ENCODE results near the gene ZC3H7B.
"Not testable (repeated sequence)": the region's sequence is repeated elsewhere in the genome, so short reads cannot be mapped to it uniquely, and the experiment has no call there.

The ZC3H7B gene

DNA sequence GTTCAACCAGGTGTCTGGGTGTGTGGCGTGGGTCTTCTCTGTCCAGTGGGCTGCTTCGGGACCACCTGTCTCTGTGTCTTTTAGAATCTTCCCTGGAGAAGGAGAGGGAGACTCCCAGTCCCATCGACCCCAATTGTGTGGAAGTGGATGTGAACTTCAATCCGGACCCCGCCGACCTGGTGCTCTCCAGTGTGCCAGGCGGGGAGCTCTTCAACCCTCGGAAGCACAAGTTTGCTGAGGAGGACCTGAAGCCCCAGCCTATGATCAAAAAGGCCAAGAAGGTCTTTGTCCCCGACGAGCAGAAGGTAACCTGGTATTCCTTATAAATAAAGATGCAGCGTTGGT lies 92.7 kb downstream of the ZC3H7B start:
- DNase-seq: no peak

DNA sequence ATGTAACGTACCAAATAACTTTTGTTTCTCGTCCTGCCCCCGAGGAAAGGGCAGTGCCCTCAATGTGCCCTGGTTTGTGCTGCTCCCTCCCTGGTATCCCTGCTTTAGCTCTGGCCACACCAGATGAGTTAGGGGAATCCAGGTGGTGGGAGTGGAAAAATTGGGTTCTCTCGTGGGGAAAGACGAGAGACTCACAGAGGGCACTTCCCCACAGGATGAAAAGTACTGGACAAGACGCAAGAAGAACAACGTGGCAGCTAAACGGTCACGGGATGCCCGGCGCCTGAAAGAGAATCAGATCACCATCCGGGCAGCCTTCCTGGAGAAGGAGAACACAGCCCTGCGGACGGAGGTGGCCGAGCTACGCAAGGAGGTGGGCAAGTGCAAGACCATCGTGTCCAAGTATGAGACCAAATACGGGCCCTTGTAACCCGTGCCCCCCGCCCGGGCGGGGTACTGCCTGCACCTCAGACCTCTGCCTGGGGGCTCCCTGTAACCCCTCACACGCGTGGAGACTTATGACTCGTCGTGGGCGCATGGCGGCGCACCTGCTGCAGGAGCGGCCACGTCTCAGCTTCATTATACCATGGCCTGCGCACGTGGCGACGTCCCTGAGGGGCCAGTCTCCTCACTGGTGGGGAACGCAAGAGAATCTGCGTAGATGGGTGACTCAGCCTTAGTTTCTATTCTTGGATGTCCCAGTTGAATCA lies 94.4 kb downstream of the ZC3H7B start:
- no peak for DNase-seq

GRCh38 chr22:41397143-41397811 lies 96.0 kb downstream of the ZC3H7B start:
- DNase-seq: no peak

DNA sequence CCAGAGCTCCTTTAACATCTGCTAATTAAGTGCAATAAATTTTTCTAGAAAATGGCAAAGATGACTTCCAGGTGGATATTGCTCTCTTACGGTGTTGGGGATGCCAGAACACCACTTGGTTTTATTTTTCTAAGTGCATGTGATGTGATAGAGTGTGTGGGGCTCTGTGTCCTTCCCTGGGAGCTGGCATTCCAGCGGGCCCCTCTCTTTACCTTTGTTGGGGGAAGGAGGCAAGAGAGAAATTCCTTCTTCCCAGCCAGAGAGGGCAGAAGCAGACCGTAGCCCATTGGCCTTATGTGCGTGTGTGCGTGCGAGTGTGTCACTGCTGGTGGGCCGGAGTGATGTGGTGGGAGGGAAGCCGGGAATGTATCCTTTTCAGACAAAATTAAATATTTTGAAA lies 97.6 kb downstream of the ZC3H7B start:
- DNase-seq: no peak

- no peak for DNase-seq
Observed at GRCh38 chr22:41401781-41402648, 100.7 kb downstream of the ZC3H7B start.

DNA sequence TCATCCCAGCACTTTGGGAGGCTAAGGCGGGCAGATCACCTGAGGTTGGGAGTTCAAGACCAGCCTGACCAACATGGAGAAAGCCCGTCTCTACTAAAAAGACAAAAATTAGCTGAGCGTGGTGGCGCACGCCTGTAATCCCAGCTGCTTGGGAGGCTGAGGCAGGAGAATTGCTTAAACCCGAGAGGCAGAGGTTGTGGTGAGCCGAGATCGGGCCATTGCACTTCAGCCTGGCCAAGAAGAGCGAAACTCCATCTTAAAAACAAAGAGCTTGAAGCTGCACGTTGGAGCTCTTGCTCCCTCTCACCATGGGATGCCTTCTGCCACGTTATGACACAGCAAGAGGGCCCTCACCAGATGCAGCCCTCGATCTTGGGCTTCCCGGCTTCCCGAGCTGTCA lies 101.5 kb downstream of the ZC3H7B start:
- not testable (repeated sequence) for DNase-seq

DNA sequence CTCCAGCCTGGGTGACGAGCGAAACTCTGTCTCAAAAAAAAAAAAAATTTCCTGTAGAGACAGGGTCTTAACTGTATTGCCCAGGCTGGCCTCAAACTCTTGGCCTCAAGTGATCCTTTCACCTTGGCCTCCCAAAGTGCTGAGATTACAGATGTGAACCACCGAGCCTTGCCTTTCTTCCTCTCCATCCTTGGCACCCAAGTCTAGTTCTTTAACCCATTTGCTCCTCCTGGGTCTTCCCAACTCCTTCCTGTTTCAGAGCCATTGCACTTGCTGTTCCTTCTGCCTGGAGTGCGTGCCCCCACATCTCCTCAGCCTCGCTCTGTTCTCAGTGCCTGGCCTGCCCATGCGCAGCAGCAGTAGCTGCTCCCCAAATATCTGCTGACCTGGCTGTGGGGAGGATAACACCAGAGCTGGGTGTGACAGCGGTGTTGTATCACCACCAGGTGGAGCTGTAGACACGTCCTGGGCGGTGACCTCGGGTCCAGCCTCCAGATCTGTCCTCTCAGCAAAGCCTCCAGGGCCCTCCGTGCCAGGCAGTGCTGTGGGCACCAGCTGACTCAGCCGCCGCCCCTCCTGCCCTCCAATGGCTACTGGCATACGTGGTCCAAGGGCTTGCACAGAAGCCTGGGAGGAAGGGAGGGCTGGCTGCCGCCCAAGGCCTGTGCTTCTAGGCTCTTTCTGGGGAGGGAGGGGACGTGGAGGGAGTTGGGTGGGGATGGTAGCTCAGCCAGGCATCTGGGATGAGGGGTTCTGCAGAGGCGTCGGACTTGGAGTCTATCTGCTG lies 102.4 kb downstream of the ZC3H7B start:
- peak; percentile 86 for DNase-seq

- DNase-seq: no peak
Observed at GRCh38 chr22:41405588-41405987, 104.3 kb downstream of the ZC3H7B start.

- no peak for DNase-seq
Observed at GRCh38 chr22:41406410-41406809, 105.1 kb downstream of the ZC3H7B start.

GRCh38 chr22:41407433-41407832 lies 106.1 kb downstream of the ZC3H7B start:
- no peak for DNase-seq

DNA sequence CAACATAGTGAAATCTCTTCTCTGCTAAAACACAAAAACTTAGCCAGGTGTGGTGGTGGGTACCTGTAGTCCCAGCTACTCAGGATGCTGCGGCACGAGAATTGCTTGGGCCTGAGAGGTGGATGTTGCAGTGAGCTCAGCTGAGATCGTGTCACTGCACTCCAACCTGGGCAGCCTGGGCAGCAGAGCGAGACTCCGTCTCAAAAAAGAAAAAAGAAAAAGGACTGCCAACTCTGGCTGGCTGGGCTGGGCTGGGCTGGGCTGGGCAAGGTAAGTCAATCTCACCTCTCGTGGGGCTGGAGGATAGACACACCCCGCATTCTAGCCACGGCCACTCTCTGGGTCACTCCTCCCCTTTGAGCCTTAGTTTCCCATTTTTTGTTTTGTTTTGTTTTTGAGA lies 107.3 kb downstream of the ZC3H7B start:
- DNase-seq: no peak
